Activated CD4-positive, CD25-positive, alpha-beta regulatory T cell treated with anti-CD3 and anti-CD28 coated beads, Interleukin-2, amount 50 U/mL, for 72 hours (primary cell): ENCODE results near the gene ZNF516.
"Not testable (repeated sequence)": the region's sequence is repeated elsewhere in the genome, so short reads cannot be mapped to it uniquely, and the experiment has no call there.

Experiments
- DNase-seq: peaks from one replicate; pipeline ENCODE4 v3.0.0; 2021

Gene ZNF516

DNA sequence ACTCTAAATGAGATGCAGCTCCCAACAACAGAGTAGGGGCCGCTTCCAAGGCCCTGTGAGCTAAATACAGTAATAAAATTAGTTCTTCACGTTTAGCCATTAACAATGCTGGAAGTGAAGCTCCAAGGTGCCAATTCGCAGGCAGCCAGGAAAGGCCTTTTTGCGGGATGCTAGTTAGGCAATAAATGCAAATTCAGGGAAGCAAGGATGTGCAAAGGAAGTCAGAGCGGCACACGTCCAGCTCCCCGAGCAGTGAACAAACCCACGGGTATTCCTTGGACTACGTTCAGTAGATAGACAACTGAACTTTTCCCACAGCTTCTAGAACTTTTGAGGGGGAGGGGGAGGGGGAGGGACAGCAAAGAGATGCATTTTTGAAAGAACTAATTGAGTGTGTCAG, 6.9 kb downstream of the ZNF516 start:
- DNase-seq, result no peak

DNA sequence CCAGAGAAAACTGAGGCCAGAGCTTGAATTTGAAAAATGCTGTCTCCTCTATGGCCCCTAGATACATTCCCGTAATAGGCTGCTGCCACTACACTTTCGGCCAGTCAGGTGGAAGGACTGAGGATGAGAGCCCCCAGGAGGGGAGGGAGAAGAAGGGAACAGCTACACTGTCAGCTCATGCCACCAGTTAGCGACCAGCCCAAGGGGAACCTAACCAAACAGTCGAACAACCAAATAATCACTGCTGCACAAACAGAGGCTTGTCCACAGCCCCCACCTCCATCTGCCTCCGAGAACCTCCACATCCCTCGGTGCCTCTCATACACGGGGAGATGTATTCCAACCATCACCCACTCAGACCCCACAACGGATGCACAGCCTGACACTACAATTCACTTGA, 7.3 kb downstream of the ZNF516 start:
- no peak for DNase-seq

DNA sequence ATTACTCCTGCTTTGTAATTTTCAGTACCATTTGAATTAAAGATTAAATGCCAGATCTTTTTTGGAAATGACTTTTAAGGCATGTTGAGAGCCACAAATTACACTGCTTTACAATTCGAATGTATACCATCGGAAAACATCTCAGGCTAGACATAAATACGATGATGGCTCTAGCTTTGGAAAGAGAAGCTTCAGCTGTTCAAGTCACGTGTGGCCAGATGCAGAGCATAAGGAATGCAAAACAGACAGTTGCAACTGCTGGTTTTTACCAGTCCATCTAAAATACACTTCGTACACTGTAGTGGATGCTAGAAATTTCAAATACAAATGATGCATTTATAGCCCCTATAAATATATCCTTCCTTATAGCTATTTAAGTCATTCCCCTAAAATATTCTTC, 8.0 kb downstream of the ZNF516 start:
- no peak for DNase-seq

DNA sequence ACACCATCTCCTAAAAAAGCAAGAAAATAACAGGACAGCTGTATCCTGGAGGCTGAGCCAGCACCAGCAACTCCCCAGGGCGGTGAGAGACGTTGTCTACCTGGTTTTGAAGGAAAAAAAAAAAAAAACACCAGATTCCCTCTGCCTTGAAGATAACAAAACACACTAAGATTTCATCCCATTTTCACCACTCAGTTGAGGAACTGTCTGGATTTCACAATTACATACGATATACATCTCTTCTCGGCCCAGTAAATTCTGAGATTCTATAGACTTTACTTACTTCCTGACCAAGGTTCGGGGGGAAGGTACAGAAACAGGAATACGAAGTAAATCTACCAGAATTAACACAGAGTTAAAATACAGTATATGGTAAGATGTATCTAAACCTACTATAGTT, 8.5 kb downstream of the ZNF516 start:
- no peak for DNase-seq

DNA sequence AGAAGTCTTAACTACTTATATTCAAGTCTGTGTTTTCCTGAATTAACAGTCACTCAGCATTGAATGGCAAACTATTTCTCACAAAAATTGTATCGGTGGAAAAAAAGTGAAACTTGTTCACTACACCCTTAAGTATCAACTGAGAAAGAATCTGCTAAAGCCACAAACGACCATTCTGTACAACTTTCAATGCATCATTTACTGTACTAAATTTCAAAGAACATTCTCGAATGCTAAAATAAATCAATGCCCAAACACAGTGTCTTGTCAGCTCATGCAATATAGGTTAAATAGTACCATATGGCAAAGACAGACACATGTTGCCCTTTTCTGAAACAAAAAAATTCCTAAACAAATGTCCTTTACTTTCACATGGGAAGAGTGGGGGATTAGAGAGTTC, 9.0 kb downstream of the ZNF516 start:
- DNase-seq, result no peak

DNA sequence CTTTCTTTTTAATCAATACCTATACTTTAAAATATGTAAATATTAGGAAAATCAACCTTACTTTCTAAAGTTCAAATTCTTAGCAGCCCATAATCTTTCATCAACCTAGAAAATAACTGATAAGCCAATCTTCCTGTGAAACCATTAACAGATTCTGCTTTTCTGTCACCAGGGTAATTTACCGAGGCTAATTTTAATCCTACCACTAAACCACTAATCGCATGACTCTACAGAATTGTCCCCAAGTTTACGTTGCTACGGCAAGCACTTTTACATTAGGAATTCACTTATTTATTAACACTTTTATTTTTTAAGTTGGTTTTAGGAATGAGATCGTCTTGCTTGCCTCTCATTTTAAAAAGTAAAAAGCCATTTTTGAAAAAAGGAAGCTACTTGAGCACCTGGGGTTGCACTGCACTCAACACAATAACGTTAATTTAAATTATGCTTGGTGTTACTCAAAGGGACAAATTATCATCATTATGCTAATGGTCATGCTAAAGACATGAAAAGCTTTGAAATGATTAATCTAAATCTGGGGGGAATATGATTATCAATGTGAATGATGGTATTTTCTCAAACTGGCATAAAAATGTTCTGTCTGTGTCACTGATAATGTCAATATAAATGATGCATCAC, 10.2 kb downstream of the ZNF516 start:
- DNase-seq, result no peak

DNA sequence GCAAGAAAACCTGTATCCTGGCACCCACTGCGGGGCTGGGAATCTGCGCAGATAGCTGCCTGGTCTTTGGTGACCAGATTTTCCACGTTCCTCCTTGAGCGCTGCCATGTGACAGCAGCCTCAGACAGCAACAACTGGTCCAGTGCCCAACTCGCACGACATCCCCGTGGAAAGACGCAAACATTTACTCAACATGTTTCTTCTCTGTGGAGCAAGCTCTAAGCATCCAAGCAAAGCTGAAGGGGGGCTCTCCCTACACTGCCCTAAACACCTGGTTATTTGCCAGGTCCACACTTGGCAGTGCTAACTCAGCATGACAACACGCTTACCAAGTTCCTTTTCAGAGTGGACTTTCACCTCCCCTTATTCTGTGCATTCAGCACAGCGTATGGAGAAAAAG, 11.3 kb downstream of the ZNF516 start:
- no peak for DNase-seq

DNA sequence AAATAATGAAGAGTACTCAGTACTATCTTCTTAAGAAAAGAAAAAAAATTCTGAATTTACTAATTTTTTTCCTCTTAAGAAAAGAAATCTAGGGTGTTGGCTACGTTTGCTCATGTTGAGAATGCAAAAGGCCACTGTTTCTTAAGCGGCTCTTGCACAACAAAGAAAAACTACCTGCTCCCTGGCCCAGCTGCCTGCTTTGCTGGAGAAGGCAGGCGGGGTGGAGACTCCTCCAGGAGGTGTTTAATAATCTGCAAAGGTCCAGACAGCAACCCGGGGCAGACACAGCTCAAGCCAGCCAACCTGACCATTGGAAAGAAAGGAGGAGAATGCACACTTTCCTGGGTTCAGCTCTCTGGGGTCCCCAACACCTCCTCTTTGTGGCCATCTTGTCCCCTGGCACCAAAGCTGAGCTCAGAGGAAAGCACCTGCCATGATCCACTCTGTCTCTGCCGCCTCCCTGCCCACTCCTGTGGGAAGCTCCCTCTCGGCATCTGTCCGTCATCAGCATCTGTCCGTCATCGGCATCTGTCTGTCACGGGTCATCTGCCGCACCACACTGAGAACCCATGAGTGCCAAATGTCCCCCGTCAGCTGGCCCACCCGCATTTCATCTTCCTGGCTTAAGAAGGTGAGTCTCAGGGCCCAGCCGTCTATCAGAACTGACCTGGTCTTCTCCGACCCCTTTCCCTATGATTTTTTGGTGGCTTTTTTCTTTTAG, 11.9 kb downstream of the ZNF516 start:
- no peak for DNase-seq

DNA sequence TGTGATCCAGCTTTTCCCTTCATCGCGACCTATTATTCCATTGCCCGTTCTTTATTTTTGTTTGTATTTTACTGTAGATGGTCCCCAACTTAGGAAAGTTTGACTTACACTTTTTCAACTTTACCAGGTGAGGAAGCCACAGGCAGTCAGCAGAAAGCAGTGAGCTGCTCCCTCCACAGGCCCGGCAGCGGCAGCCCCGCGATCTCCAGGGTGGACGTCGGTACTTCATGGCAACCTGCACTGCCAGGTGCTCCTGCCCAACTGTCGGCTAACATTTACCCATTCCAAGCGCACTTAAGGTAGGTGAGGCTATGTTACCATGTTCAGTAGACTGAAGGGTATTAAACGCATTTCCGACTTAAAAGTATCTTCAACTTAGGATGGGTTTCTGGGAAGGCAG, 12.8 kb downstream of the ZNF516 start:
- DNase-seq, result no peak

DNA sequence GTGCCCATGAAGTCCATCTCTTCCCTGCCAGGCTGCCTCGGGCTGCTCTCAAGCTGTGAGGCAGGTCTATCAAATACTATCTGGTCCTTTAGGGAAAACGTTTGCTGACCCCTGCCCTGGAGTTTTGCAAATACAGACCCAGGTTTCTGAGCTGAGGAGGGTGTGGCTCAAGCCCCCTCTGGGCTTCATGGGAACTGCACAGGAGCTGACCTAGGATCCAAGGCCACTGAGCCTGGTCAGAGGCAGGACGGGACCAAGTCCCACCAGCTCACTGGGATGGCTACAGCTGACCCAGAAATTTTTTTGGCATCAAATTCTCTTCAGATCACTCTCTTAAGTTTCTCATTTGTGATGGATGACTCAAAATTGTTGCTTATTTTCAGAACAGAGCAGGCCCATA, 14.1 kb downstream of the ZNF516 start:
- DNase-seq, result no peak

DNA sequence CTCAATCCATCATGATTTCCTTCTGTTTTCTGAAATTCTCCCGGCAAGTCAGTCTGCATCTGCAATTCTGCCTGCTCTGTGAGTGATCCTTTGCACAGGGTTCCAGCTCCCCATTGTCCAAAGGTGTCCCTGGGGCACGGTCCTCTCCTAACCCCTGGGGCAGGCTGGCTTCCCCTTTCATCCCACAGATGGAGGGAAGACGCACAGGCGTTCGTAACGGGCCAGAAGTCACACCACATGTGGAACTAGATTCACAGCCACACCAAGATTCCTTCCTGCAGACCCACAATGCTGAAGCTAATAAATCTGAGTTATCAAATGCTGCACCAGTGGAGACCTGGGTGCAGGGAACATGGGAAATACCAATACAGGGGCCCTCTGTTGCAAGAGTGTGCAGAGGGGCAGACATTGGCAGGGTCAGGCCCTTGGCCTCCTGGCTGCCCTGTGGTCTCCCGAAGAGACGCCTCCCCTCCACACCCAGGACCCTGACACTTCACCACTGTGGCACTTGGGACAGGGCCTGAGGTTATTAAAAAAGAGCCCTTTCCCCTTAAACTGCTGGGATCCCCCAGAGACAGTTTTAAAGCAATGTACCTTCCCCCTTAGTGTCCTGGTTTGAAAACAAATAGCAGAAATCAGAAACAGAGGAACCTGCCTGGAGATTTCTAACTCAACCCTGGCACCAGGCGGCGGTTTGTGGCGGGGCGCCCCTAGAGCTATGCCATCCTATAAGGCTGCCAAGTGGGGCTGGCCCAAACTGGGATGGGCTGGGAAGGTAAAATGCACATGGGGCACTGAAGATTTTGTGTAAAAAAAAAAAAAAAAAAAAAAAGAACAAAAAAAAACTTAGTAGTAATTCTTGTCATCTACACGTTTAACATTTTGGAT, 15.4 kb downstream of the ZNF516 start:
- DNase-seq, result no peak

DNA sequence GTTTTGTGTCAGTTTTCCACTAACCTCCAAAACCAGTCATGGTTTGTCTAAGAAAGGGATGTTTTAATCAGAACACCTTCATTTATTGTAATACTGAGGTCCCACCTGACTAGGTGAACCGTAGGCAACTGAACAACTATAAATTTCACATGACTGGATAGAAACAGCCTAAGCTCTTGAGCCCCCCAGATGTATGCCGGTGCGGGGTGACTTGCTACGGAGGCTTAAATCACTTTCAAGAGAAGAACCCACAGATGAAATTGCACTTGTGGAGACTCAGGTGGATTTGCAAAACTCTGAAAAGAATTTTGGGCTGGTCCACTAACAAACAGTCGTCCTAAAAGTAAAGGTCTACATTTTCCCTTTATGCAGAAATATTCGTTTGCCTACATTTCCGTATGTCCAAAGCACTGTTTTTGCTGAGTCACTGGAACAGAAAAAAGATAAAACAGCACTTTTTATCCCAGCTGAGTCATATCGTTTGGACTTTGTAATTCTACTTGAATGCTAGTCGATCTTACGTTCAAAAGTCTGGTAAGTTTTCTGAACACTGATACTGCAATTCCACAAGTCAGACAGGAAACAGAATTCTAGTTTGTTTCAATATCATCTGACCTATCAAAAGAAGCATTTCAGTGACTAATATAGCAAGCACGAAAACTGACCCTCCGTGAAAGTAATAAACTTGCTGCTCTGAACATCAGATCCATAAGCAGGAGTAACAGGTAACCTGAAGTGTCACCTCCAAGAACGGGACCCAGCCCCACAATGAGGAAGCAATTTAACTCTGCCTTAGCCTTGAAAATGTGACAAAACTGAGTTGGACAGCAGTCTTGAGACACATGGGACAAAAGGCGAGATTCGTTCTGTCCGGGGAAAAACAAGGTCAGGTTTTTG, 18.1 kb downstream of the ZNF516 start:
- no peak for DNase-seq

DNA sequence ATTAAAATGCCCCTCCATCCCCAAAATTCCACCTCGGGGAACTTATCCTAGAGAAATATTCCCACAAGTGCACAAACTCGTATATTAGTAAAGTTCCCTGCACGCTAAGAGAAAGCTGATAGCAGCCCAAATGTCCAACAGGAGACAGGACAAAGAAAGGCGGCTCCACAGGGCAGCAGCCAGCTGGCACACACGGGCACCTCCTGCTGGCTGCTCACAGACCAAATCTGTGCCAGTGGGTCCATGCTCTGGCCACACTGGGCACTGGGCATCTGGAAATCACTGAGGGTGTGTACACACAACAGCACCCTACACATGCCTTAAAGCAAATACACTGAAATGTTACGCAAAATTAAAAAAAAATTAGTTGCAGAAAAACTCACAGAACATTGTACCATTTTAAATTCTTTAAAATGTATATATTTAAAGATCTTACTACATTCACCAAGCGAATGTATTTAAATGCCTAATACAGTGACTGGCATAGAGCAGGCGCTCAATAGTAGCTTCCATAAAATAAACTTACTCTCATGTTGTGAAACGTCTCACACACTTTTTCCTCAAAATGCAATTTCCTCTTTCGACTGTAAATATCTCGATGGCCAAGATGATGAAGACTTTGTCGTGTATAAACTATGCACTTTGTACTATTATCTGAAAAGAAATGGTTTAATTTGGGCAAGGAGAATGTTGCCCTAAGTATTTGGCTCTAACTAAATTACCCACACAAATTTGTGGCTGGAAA, 19.4 kb downstream of the ZNF516 start:
- no peak for DNase-seq

DNA sequence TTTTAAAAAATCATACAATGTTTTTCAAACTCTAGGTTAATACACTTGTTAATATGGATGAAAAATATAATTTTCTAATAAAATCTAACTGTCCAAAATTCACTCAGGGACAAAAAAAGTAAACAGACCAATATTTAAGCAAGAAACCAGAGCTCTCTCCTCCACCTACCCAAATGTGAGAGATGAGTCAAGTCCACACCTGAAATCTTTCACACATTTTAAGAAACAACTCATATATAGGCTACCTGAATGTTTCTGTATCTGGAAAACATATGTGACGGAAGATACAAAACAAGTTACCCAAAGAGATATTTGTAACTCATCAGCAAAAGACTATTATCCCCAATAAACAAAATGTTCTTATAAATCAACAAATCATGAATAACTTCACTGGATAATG, 20.2 kb downstream of the ZNF516 start:
- no peak for DNase-seq

DNA sequence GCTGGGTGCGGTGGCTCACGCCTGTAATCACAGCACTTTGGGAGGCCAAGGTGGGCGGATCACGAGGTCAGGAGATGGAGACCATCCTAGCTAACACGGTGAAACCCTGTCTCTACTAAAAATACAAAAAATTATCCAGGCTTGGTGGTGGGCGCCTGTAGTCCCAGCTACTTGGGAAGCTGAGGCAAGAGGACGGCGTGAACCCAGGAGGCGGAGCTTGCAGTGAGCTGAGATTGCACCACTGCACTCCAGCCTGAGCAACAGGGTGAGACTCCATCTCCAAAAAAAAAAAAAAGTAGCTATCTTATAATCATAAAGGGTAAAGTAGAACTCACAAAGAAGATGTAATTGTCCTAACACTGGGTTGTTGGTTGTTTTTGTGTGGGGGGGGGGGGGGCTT, 21.5 kb downstream of the ZNF516 start:
- DNase-seq, result not testable (repeated sequence)

DNA sequence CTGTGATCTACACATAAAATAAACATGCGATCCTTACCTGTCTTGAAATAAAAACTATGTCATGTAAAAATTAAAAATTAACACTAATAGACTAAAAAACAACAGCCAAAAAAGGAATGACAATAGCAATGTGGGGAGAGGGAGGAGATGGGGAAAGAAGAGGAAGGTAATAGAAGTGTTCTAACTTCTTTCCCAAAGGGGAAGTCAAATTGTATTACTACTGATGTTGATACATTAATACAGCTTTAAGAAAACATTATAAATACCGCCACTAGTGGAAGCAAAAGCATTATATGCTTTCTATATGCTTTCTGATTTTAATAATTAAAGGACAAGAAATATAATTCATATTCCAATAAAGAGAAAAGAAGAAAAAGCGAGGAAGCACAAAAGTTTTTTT, 22.2 kb downstream of the ZNF516 start:
- no peak for DNase-seq

DNA sequence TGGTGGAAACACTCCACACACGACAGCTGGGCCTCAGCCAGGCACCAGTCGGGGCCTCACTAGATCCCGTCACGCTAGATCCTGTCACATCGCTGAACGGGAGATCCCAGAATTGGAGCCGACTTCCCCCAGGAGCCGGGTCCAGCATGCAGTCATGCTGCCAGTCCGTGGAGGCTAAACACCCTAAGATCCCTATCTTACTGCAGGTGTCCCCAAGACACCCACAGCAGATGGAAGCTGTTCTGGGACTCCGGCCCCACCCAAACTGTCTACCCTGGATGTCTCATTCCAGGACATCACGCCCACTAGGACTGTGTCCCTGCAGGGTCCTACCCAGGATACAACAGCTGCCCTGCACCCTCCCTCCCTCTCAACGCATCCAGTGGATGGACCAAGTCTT, 23.4 kb downstream of the ZNF516 start:
- DNase-seq, result no peak

DNA sequence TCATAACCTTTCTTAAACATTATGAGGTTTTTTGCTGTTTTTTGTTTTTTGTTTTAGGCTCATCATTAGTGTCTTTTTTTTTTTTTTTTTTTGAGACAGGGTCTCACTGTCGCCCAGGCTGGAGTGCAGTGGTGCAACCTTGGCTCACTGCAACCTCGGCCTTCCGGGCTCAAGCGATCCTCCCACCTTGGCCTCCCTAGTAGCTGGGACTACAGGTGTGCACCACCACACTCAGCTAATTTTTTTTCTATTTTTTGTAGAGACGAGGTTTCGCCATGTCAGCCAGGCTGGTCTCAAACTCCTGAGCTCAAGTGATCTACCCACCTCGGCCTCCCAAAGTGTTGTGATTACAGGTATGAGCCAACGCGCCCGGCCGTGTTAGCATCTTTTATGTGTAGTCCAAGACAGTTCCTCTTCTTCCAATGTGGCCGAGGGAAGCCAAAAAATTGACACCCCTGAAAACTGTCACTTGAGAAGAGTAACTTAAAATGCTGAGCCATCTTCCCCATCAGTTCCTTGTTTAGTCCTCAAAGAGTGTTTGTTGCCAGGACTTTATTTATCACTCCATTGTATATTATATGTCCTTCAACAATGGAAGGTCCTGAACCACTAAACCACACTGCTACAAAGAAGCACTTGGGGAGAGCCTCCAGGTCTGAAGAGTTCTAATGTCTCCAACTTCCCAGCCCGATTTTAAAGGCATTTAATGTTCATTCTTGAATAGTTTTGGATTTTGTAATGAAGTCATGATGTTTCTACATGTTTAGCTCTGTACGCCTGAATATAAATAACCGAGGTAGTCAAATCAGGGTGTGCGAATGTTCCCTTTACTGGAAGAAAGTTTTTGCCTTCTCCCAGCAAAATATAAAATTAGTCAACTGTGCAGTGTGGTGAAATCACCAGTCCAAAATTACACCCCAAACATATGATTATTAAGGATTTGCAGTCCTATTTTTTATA, 26.4 kb downstream of the ZNF516 start:
- no peak for DNase-seq

DNA sequence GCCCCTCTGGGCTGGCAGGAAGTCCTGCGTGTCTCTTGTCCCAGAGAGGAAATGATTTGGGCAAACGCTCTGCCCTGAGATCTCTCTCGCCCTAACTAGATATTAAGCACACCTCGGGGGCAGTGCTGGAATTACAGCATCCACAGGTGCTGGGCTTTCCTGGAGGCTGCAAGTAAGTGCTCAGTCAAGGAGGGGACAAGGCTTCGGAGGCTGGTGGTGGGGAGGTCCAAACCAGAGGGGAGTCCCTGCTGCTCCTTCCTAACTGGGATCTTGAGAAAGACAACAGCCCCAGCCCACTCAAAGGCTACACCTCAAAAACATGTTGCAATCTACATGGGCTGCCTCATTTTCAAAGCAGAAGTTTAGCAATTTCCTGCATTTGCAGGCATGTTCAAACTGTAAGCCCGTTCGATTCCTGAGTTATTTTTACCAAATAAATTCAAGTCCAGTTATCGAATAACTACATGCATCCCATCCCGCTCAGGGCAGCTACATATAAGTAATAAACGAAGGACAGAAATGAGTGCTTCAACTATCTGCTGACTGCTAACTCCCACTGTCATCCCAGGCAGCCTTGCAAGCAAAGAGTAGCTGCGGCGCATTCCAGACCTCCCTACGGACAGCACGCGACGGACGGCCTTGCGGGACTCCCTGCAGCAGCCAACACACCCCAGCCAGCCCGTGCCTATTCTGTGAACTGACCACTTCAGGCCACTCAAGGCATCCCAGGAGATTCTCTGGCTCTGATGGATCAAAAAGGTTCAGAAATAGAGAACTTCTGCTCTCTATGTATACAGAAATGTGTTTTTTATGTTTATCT, 27.5 kb downstream of the ZNF516 start:
- no peak for DNase-seq

DNA sequence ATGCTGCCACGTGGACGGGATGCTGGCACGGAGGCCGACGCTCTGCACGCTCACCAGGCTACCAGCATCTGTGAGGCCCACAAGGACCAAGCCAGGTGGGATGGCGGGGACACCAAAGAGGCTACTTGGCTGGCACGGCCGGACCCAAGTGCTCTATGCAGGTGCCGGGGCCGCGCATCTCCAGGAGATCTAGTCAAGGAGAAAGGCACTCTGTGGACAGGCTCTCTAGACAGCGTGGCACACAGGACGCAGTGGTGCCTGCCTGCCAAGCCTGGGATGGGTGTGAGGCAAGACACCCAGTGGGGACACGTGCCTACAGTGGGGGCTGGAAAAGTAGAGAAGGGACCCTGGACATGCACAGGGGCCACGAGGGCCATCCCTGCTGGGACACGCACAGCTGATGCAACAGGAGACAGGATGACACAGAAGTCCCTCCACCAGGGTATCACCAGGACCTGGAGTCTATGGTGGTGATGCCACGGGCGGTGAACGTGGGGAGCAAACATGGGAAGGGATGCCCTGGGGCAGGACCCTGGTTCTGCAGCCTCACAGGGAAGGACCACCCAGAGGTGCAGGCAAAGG, 28.5 kb downstream of the ZNF516 start:
- DNase-seq, result no peak
